SK-N-MC (cell line): ENCODE results near the gene HERC6.

Experiments used
- EZH2 ChIP-seq: fragments of 200-600 bp; sonication (generic); IDR thresholded peaks from one replicate; pipeline ENCODE4 v1.6.1; 2017; ENCODE audit warnings: antibody characterized with exemption
- FOXP2 ChIP-seq: optimal IDR thresholded peaks from 2 replicates; pipeline ENCODE3; 2011; ENCODE audit warnings: mild to moderate bottlenecking, moderate library complexity; ENCODE audit not compliant: insufficient read depth; ENCODE audit errors: extremely low read length, control extremely low read depth
- POLR2AphosphoS5 ChIP-seq: IDR thresholded peaks from 2 replicates; pipeline ENCODE4 v1.6.1; 2012; ENCODE audit warnings: mild to moderate bottlenecking, low read depth, low read length, borderline replicate concordance

DNA sequence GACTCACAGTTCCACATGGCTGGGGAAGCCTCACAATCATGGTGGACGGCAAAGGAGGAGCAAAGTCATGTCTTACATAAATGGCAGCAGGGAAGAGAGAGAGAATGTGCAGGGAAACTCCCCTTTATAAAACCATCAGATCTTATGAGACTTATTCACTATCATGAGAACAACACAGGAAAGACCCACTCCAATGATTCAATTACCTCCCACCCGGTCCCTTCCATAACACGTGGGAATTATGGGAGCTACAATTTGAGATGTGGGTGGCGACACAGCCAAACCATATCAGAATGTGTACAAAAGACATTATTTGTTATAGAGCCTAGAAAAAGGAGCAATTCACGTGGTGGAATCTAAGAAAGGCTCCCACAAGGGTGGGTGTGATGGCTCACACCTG lies 10.8 kb upstream of the HERC6 start:
- TF ChIP-seq POLR2AphosphoS5 (no peak), EZH2 (no peak), FOXP2 (no peak)
